HEK293T (cell line): Measurements from ENCODE around the gene DNAH14.
"Not testable (repeated sequence)": the region's sequence is repeated elsewhere in the genome, so short reads cannot be mapped to it uniquely, and the experiment has no call there.

ENCODE experiments used
- ELF4 ChIP-seq: fragments of 450-650 bp; IDR thresholded peaks from 2 replicates; pipeline ENCODE4 v1.6.1; 2017; ENCODE audit warnings: antibody characterized with exemption
- FOXA1 ChIP-seq: fragments of 450-650 bp; IDR thresholded peaks from 2 replicates; pipeline ENCODE4 v1.6.1; 2016; ENCODE audit warnings: mild to moderate bottlenecking
- FOXM1 ChIP-seq: fragments of 450-650 bp; IDR thresholded peaks from 2 replicates; pipeline ENCODE4 v1.6.1; 2017; ENCODE audit warnings: mild to moderate bottlenecking, borderline replicate concordance
- HDGF ChIP-seq: fragments of 450-650 bp; IDR thresholded peaks from 2 replicates; pipeline ENCODE4 v1.6.1; 2017; ENCODE audit warnings: antibody characterized with exemption, borderline replicate concordance
- SP1 ChIP-seq: fragments of 450-650 bp; IDR thresholded peaks from 2 replicates; pipeline ENCODE4 v1.6.1; 2017
- TF ChIP-seq, protein P1 (sequence below): fragments of 450-650 bp; IDR thresholded peaks from 2 replicates; pipeline ENCODE4 v1.6.1; 2016

DNA sequence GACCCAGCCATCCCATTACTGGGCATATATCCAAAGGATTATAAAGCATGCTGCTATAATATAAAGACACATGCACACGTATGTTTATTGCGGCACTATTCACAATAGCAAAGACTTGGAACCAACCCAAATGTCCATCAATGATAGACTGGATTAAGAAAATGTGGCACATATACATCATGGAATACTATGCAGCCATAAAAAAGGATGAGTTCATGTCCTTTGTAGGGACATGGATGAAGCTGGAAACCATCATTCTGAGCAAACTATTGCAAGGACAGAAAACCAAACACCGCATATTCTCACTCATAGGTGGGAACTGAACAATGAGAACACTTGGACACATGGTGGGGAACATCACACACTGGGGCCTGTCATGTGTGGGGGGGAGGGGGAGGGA is 457.4 kb downstream of the DNAH14 start:
- not testable (repeated sequence) for TF ChIP-seq FOXA1, HDGF, FOXM1, SP1, ELF4
- TF ChIP-seq, protein P1, sequence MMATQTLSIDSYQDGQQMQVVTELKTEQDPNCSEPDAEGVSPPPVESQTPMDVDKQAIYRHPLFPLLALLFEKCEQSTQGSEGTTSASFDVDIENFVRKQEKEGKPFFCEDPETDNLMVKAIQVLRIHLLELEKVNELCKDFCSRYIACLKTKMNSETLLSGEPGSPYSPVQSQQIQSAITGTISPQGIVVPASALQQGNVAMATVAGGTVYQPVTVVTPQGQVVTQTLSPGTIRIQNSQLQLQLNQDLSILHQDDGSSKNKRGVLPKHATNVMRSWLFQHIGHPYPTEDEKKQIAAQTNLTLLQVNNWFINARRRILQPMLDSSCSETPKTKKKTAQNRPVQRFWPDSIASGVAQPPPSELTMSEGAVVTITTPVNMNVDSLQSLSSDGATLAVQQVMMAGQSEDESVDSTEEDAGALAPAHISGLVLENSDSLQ: not testable (repeated sequence)
